Ishikawa (cell line): ENCODE results near the gene ID3.

Experiments used
- CEBPB ChIP-seq: IDR thresholded peaks from 2 replicates; pipeline ENCODE4 v1.6.1; 2012
- CREB1 ChIP-seq: IDR thresholded peaks from 2 replicates; pipeline ENCODE4 v1.6.1; 2012; ENCODE audit warnings: low read depth
- EGR1 ChIP-seq: IDR thresholded peaks from 2 replicates; pipeline ENCODE4 v1.6.1; 2012
- EP300 ChIP-seq: IDR thresholded peaks from 2 replicates; pipeline ENCODE4 v1.6.1; 2012; ENCODE audit warnings: borderline replicate concordance
- FOXM1 ChIP-seq: IDR thresholded peaks from 2 replicates; pipeline ENCODE4 v1.6.1; 2012; ENCODE audit warnings: low read depth, borderline replicate concordance
- NFIC ChIP-seq: IDR thresholded peaks from 2 replicates; pipeline ENCODE4 v1.6.1; 2012
- RAD21 ChIP-seq: IDR thresholded peaks from 2 replicates; pipeline ENCODE4 v1.6.1; 2012; ENCODE audit warnings: low read depth
- REST ChIP-seq: IDR thresholded peaks from 2 replicates; pipeline ENCODE4 v1.6.1; 2012; ENCODE audit warnings: low read depth, mild to moderate bottlenecking
- TAF1 ChIP-seq: IDR thresholded peaks from 2 replicates; pipeline ENCODE4 v1.6.1; 2012; ENCODE audit warnings: low read depth, mild to moderate bottlenecking
- TEAD4 ChIP-seq: IDR thresholded peaks from 2 replicates; pipeline ENCODE4 v1.6.1; 2012
- USF1 ChIP-seq: IDR thresholded peaks from 2 replicates; pipeline ENCODE4 v1.6.1; 2012
- YY1 ChIP-seq: IDR thresholded peaks from 2 replicates; pipeline ENCODE4 v1.6.1; 2012; ENCODE audit warnings: low read depth
- ZBTB7A ChIP-seq: IDR thresholded peaks from 2 replicates; pipeline ENCODE4 v1.6.1; 2012; ENCODE audit warnings: low read depth
- TF ChIP-seq, protein P1 (sequence below): IDR thresholded peaks from 2 replicates; pipeline ENCODE4 v1.6.1; 2012

- TF ChIP-seq FOXM1: no peak
- TF ChIP-seq, protein P1, sequence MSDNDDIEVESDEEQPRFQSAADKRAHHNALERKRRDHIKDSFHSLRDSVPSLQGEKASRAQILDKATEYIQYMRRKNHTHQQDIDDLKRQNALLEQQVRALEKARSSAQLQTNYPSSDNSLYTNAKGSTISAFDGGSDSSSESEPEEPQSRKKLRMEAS: no peak
- no peak for TF ChIP-seq EP300
- no peak for TF ChIP-seq NFIC
- no peak for TF ChIP-seq CREB1
- TF ChIP-seq RAD21: no peak
- no peak for TF ChIP-seq TAF1
- TF ChIP-seq CEBPB: no peak
- no peak for TF ChIP-seq USF1
- no peak for TF ChIP-seq REST
- TF ChIP-seq YY1: no peak
- no peak for TF ChIP-seq EGR1
- no peak for TF ChIP-seq ZBTB7A
- TF ChIP-seq TEAD4: no peak
Observed at GRCh38 chr1:23598424-23598823, 39.1 kb upstream of the ID3 start.
